DMS 273 (cell line): ENCODE results near the gene AMMECR1L.

ENCODE experiments used
- DNase-seq: peaks from one replicate; lab custom pipeline; 2025; ENCODE audit not compliant: unreplicated experiment; lab: John Stamatoyannopoulos, UW

Gene AMMECR1L

GRCh38 chr2:127887776-127888130, 2.0 kb upstream of the AMMECR1L start:
- no peak for DNase-seq

- peak; percentile 19 for DNase-seq
Measured at GRCh38 chr2:127887082-127887775, 1.5 kb upstream of the AMMECR1L start.

- DNase-seq: peak; percentile 76
Measured at GRCh38 chr2:127886593-127886935, 808 bp upstream of the AMMECR1L start.

- peak; percentile 72 for DNase-seq
Measured at GRCh38 chr2:127884861-127885740, 655 bp downstream of the AMMECR1L start.

GRCh38 chr2:127884436-127884835, 1.3 kb downstream of the AMMECR1L start:
- no peak for DNase-seq

- no peak for DNase-seq
Measured at GRCh38 chr2:127879899-127880298, 5.9 kb downstream of the AMMECR1L start.

- DNase-seq: no peak
Measured at GRCh38 chr2:127877626-127878025, 8.1 kb downstream of the AMMECR1L start.

GRCh38 chr2:127877136-127877535, 8.6 kb downstream of the AMMECR1L start:
- no peak for DNase-seq

GRCh38 chr2:127874378-127875269, 11.1 kb downstream of the AMMECR1L start:
- DNase-seq: no peak

GRCh38 chr2:127873707-127874303, 12.0 kb downstream of the AMMECR1L start:
- DNase-seq: no peak

- DNase-seq: no peak
Measured at GRCh38 chr2:127872354-127872753, 13.4 kb downstream of the AMMECR1L start.

GRCh38 chr2:127865926-127866325, 19.8 kb downstream of the AMMECR1L start:
- DNase-seq: no peak

GRCh38 chr2:127864877-127865276, 20.9 kb downstream of the AMMECR1L start:
- peak; percentile 60 for DNase-seq

GRCh38 chr2:127862228-127862627, 23.5 kb downstream of the AMMECR1L start:
- DNase-seq: no peak

GRCh38 chr2:127860130-127860529, 25.6 kb downstream of the AMMECR1L start:
- DNase-seq: peak; percentile 34

- peak; percentile 35 for DNase-seq
Measured at GRCh38 chr2:127859712-127860085, 26.1 kb downstream of the AMMECR1L start.

GRCh38 chr2:127857265-127857808, 28.4 kb downstream of the AMMECR1L start:
- DNase-seq: peak; percentile 58

GRCh38 chr2:127853671-127854070, 32.1 kb downstream of the AMMECR1L start:
- DNase-seq: no peak

GRCh38 chr2:127852388-127852787, 33.4 kb downstream of the AMMECR1L start:
- DNase-seq: no peak

- DNase-seq: no peak
Measured at GRCh38 chr2:127847931-127848330, 37.8 kb downstream of the AMMECR1L start.

GRCh38 chr2:127844973-127845372, 40.8 kb downstream of the AMMECR1L start:
- peak; percentile 28 for DNase-seq
